Measurements from ENCODE around the gene TSHZ2. TPM values are rescaled to one million over a fixed set of nuclear protein-coding genes. Genes with fewer than 3 reads are reported as not detected.

Gene TSHZ2
- total RNA-seq, 1 donor from 2014 or later: 4.9 TPM

DNA sequence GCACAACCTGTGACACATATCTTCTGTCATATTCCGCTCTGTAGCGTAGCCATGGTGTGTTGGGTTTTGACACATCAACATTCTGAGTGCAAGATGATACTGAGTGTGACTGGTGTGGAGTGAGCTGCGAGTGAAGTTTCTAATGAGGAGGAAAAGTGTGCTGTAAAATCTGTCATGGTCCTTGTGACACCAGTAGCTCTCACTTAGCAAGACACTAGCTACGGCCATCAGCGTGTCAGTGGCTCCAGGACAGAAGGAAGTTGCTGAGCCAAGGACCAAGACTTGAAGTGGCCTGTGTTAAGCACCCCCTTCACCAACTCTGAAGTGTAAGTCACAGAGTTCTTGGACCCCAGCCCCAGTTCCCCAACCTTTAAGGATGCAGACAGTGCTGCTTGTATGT is 72.1 kb downstream of the TSHZ2 start:
- no peak for ATAC-seq (ENCODE audit: poor library complexity)
- intact Hi-C loops (cut with DNase I): no loop called here
- DNase-seq: no peak

DNA sequence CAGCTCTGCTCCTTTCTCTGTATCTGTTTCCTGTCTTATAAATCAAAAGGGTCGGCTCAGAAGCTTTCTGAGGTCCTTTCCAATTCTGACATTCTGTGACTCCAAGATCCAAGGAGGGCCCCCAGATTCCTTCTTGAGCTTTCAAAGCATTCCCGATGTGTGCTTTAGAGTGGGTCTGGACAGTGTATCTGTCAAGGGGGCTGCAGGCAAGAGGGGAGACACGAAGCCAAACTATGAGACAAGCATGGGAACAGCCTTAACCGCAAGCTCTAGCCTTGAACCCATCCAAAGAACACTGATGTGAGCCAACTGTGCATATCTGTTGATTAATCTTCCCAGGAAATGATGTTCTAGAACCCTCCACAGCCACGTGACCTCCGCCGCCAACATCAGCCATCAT is 73.8 kb downstream of the TSHZ2 start:
- ATAC-seq (ENCODE audit: poor library complexity) (no peak), DNase-seq (no peak)
- intact Hi-C loops (cut with DNase I): no loop called here

DNA sequence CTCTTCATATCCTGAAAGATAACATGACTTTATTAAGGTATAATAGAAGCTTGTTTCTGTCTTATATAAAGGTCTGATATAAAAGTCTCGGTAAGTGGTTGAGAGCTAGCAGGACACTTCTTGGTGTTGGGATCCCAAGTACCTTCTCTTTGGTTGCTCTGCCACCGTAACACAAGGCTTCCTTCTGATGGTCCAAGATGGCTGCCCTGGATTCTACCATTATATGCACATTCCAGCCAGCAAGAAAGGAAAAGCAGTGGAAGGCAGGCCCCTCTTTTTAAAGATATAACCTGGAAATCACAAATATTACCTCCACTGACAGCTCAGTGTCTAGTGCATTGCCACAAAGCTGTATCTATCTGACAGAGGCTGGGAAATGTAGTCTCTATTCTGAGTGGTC is 75.0 kb downstream of the TSHZ2 start:
- intact Hi-C loops (cut with DNase I): no loop called here
- no peak for ATAC-seq (ENCODE audit: poor library complexity)
- no peak for DNase-seq

DNA sequence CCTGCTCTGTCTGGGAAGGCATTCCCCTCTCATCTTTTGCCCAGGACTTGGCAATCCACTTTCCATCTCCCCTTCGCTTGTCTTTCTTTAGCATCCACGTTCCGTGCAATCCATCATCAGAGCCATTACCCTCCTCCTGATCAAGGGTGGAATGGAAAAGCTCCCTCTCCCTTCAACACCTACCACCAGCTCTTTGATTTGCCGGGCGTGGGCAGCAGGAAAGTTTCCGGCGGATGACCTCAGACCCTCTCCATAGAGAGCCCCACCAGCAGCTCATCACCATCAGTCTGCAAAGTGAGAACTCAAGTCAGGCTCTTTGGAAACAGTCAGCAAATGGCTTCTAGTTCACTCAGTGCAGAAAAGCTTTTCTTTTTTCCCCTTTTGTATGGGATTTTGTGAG is 76.2 kb downstream of the TSHZ2 start:
- intact Hi-C loops (cut with DNase I): no loop called here

DNA sequence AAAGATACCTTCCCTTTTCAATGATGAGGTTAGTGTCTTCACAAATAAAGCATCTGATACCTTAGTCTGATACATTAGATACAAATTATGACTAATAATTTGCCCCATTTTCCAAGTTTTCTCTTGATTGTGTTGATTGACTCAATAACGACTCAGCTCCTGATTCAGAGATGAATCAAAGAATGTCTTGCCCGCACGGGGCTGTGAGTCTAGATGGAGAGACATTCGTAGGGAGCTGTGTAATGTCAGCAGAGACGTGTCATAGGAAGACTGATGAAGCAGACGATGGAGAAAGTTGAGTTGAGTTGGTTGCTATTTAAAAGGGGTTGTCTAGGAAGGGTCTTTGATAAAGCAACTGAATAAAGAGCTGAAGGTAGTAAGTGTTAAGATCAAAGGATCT is 78.2 kb downstream of the TSHZ2 start:
- DNase-seq (no peak), ATAC-seq (ENCODE audit: poor library complexity) (no peak)
- intact Hi-C loops (cut with DNase I): no loop called here

More for the DNA sequence above, 76.2 kb downstream of the TSHZ2 start:
- ATAC-seq (ENCODE audit: poor library complexity): no peak
- no peak for DNase-seq

DNA sequence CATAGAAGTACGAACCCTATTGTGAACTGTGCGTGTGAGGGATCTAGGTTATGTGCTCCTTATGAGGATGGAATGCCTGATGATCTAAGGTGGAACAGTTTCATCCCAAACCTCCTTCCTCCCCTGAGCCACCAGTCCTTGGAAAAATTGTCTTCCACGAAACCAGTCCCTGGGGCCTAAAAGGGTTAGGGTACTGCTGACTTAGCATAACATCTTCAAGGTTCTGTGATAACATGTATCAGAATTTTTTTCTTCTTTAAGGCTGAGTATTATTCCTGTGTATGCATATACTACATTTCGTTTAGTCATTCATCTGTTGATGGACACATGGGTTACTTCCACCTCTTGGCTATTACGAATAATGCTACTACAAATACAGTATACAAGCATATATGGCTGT is 80.2 kb downstream of the TSHZ2 start:
- intact Hi-C loops (cut with DNase I): no loop called here
- DNase-seq: no peak
- ATAC-seq (ENCODE audit: poor library complexity): no peak

DNA sequence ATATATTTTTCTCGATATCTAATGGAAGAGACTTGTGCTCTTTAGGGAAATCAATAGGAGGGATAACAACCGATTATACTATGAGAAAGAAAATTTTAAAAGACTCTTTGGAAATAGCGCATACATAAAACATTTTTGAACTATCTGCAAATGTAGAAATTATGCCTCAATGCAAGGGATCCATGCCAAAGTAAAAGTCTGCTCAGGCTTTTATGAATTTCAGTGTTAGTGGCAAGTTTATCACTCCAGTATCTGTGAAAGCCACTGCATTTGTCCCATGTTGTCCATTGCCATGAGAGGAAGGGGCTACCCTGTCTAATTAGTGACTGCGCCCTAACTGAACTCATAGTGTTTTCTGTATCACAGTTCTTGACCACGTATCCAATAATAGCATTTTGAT is 81.4 kb downstream of the TSHZ2 start:
- intact Hi-C loops (cut with DNase I): no loop called here
- DNase-seq (no peak), ATAC-seq (ENCODE audit: poor library complexity) (no peak)

DNA sequence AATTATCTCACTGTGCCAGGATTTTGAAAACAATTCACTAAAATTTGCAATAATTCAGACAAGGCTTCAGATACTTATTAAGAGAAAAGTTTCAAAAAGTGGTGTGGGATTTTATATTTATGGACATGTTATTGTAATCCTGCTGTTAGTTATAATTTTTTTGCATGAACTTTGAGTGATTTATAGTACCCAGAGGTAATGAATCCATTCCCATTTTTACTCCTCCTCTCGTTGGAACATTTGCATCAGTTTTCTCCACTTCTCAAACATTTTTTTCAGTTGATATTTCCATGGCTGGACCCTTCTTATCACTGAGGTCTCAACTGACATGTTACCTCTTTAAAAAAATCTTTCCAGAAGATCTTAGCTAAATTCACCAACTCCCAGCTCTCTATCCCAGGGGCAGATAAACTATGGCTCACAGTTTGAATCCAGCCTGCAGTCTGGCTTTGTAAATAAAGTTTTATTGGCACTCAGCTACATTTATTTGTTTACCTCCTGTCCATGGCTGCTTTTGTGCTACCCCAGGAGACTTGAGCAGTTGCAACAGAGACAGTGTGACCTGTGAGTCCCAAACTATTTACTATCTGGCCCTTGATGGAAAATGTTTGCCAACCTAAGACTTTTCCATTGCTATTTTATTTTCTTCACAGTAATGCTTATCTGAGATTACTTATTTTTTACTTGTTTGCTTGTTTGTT is 83.4 kb downstream of the TSHZ2 start:
- DNase-seq (no peak), ATAC-seq (ENCODE audit: poor library complexity) (no peak)
- intact Hi-C loops (cut with DNase I): no loop called here

DNA sequence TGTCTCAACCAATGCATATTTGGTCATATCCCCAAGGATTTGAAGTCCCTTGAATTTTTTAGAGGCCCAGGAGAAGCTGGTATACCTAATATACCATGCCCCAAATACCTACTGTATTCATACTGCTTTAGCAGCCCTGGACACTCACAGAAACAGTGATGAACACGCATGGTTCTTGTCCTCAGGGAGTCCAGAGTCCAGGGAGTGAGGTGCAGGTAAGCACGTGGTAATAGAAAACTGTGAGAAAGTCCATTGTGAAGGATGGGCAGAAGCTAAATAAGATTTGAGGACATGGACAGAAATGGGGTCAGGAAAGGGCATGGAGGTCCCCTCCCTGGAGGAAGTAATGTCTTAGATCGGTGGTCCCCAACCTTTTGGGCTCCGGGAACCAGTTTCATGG is 85.4 kb downstream of the TSHZ2 start:
- intact Hi-C loops (cut with DNase I): no loop called here
- ATAC-seq (ENCODE audit: poor library complexity): no peak
- no peak for DNase-seq

DNA sequence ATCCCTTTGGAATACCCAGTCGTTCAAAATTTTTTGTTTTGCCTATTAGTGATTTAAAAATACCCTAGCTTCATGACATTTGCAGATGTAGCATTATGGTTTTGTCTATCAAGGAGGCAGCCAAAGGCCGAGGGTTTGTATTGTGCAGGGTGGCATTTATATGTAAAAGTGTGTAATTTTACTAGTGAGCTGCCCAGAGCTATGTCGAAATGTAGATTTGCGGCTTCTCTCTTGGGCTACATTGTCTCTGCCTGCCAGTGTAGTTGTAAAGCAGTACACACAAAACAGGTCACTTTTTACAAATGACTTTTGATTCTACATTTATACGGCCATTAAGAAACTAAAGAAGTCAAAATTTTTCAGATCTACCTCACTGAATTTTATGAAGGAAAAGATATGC is 87.7 kb downstream of the TSHZ2 start:
- intact Hi-C loops (cut with DNase I): no loop called here
- no peak for DNase-seq
- no peak for ATAC-seq (ENCODE audit: poor library complexity)

DNA sequence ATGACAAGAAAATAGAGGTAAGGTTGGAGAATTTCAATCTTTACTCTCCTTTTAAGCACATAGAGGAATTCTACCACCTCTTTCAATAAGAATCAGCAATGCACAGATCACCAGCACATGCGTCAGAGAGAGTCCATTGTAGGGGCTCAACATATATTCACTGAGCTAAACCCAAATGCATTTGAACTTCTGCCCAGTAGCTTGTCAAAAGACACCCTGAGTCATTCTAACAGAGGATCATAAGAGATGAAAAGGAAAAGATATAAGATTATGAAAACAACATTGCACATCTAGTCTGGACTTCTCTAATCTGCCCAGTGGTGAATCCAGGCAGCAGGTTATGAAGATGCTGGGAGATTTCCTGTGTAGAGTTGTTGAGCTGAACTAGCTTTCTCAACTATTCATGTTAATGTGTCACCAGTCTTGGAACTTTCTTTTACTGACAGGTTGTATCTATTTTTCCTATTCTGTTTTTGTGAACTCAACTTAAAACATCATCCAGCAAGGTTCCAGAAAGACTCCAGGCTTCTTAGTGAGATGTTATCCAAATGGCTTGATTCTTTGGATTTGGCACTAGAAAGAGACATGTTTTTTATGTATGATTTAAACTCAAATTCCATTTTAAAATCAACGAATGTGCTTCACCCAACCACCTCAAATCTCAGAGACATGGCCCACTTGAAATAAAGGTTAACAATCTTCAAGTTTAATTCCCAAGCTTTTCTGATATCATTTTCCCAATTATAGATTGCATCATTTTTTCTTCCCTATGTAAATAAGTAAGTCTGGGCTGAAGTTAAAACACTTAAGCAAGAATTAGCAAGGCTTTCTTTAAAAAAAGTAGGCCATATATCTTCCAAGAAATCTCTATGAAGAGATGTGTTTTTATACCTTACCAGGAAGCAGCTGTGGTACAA is 89.3 kb downstream of the TSHZ2 start:
- no peak for DNase-seq
- intact Hi-C loops (cut with DNase I): no loop called here
- no peak for ATAC-seq (ENCODE audit: poor library complexity)

DNA sequence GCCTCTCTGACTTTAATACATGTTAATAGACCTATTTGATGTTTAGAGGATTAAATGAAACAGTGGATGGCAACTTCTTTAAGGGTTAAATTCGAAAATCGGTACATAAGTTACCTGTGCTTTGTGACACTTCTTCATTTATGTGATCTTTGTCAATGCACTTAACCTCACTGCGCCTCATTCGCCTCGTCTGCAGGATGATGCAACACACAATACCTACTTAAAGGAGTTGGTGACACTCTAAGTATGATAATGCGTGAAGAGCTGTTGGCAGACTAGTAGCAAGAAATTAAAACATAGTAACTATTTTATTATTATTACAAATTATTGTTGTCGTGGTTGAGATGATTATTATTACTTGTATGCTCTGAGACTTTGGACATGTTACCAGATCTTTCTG is 92.8 kb downstream of the TSHZ2 start:
- no peak for DNase-seq
- ATAC-seq (ENCODE audit: poor library complexity): no peak

DNA sequence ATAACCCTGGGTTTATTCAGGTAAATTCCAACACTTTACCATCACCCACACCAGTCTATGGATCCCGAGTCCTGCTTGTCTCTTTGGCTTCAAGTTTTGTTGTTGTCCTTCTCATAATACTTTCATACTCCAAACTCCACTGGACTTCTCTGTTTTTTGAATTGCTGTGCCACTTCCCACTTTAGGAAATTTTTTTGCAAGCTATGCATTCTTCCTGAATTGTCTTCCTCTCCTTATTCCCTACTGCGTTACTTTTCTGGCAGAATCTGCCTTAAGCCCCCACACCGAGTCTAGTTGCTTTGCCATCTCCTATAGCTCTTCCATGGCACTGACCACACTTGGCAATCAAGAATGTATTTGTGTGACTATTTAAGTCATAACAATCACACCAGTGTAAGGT is 96.1 kb downstream of the TSHZ2 start:
- no peak for DNase-seq
- no peak for ATAC-seq (ENCODE audit: poor library complexity)
- intact Hi-C loops (cut with DNase I): no loop called here

More for the DNA sequence above, 92.8 kb downstream of the TSHZ2 start:
- intact Hi-C loops (cut with DNase I): no loop called here

DNA sequence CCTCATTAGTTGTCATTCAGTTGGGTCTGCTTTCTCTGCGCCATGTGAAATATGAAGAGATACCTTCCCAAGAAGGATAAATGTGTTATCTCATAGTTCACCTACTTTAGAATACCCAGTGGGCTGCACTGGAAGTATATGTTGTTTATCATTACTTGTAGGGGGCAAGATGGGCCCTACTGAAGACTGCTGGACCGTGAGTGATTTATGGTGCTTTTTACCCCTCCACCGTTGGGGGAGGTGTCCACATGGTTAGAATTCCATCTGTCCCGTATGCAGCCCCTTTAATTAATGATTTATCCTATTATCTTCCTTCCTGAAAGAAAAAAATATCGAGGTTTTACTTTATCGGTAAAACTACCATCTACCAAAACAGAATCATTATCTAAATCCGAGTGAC is 97.0 kb downstream of the TSHZ2 start:
- no peak for DNase-seq
- intact Hi-C loops (cut with DNase I): no loop called here
- no peak for ATAC-seq (ENCODE audit: poor library complexity)

DNA sequence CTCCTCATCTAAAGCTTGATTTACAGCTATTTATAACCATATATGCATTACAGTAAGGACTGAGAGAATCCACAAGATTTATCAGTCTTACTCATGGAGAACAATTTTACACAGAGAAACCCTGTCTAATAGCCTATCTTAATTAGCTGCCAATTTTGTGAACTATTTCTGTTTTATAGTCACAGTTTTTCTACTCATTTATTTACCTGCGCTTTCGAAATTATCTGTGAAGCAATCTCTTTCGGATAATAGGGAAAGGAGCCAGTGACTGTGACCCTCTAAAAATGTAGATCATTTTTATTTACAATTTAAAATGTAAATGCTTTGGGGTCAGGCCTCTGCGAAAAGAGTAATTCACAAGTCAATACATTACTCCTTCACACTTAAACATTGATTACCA is 98.1 kb downstream of the TSHZ2 start:
- DNase-seq: no peak
- ATAC-seq (ENCODE audit: poor library complexity): no peak
- intact Hi-C loops (cut with DNase I): no loop called here

DNA sequence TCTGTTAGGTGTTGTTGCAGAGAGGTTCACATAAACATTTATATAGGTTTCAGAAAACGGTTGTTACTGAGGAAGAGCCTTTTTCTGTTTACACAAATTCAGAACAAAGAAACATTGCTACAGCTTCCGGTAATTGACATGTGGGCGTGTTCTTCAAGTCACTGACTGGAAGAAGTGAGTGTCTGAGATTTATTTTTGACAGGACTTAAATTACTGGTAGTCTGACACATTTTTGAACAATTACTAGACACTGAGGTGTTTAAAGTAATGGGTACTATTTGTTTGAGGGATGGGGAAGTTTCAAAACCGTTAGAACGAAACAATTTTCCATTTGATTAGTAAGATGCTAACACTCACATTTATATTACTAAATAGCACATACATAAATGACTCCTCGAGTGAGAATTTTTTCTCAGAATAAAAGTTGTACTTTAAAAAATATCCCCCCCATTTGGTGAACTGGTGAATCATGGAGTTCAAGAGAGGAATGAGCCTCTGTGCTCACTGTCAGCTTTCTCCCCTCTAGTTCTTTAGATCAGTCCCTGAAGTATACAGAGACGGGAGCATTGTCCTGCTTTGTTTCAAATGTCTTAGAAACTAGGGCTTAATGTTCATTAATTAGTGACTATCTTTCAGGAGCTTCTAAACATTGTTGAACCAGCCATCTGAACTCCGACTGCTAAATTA is 98.7 kb downstream of the TSHZ2 start:
- no peak for DNase-seq
- ATAC-seq (ENCODE audit: poor library complexity): no peak
- intact Hi-C loops (cut with DNase I): no loop called here

DNA sequence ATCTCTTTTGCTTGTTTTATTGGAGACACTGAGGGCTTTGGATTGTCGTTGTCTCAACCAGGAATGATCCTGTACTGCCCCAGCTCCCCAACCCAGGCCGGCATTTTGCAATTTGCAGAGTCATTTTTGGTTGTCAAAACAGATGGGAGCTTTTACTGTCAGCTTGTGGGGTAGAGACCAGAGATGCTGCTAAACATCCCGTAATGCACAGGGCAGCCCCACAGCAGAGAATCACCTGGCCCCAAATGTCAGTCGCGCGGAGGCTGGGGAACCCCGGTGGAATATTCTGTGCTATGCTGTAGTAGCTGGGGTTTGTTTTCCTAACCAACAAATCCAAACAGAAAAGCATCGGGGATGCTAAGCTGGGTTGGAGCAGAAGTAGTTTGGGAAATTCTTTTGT is 99.7 kb downstream of the TSHZ2 start:
- intact Hi-C loops (cut with DNase I): no loop called here
- no peak for DNase-seq
- no peak for ATAC-seq (ENCODE audit: poor library complexity)

DNA sequence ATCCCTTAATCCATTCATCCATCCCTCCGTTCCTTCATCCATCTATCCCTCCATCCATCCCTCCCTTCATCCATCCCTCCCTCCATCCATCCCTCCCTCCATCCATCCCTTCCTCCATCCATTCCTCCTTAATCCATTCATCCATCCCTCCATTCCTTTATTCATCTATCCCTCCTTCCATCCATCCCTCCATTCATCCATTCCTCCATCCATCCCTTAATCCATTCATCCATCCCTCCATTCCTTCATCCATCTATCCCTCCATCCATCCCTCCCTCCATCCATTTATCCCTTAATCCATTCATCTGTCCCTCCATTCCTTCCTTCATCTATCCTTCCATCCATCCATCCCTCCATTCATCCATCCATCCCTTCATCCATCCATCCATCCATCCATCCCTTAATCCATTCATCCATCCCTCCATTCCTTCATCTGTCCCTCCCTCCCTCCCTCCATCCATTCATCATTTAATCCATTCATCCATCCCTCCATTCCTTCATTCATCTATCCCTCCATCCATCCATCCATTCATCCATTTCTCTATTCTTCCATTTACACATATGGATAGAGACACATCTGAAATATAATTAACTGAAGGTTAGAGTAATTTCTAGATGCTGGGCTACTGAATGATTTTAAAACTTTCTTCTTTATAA is 100.9 kb downstream of the TSHZ2 start:
- intact Hi-C loops (cut with DNase I): no loop called here
- ATAC-seq (ENCODE audit: poor library complexity) (no peak), DNase-seq (no peak)

Measured in Right ventricle myocardium superior (tissue), 1 donor.